ENCODE measurements around the gene WDR86. TPM values are rescaled to one million over a fixed set of nuclear protein-coding genes. Genes with fewer than 3 reads are reported as not detected.

Gene WDR86
- total RNA-seq, 1 donor: 3.9 TPM

- Histone ChIP-seq H3K27me3 (ENCODE audit: insufficient read depth, low read length) (no peaks in the 10 kb centered on the region), H3K9me3 (ENCODE audit: low read depth, low read length) (no peaks in the 10 kb centered on the region), H3K4me3 (ENCODE audit: low read length) (no peak overlapping the region), H3K4me1 (ENCODE audit: insufficient read depth, low read length) (no peaks in the 10 kb centered on the region)
Measured at GRCh38 chr7:151395036-151395367, 14.8 kb downstream of the WDR86 start.

DNA sequence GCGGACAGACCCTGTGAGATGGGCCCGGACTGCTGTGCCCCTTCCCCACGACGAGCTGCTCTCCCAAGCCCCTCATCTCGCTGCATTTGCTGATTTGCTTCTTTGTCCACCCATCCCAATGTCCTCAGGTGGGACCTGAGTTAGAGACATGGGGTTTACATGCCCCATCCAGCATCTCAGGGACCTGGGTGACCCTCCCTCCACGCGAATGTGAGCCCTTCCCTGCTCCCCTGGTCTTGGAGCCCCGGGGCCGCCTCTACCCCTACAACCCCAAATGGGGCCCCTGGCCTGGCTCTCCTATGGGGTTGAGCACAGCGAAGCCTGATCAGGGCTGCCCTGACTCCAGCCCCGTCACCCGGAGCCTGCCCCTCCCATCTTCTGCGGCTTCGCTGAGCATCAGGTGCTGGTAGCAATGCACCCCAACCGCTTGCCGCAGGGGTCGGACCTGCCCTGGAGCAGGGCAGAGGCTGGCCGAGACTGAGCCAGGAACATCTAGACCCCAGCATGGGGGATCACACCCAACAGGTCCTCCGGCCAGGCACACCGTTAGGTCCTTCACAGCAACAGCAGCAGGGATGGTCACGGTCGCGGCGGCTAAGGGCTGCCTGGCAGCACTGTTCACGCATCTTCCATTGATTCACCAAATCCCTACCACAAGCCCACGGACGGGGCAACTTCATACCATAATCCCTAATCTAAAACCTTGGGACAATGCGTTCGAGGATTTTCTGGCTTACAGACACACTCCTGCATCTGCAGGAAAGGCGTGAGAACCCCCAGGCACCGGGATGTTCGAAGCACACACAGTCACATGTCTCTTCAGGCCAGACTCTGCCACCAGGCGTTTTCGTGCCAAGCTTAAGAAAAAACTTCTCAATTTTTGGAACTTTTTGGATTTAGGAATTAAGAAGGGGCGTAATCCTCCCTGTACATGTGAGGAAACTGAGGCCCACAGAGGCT is 15.5 kb downstream of the WDR86 start:
- Histone ChIP-seq H3K9me3 (ENCODE audit: low read depth, low read length) (no peaks in the 10 kb centered on the region), H3K4me1 (ENCODE audit: insufficient read depth, low read length) (no peaks in the 10 kb centered on the region), H3K4me3 (ENCODE audit: low read length) (no peak overlapping the region), H3K27me3 (ENCODE audit: insufficient read depth, low read length) (no peaks in the 10 kb centered on the region)

DNA sequence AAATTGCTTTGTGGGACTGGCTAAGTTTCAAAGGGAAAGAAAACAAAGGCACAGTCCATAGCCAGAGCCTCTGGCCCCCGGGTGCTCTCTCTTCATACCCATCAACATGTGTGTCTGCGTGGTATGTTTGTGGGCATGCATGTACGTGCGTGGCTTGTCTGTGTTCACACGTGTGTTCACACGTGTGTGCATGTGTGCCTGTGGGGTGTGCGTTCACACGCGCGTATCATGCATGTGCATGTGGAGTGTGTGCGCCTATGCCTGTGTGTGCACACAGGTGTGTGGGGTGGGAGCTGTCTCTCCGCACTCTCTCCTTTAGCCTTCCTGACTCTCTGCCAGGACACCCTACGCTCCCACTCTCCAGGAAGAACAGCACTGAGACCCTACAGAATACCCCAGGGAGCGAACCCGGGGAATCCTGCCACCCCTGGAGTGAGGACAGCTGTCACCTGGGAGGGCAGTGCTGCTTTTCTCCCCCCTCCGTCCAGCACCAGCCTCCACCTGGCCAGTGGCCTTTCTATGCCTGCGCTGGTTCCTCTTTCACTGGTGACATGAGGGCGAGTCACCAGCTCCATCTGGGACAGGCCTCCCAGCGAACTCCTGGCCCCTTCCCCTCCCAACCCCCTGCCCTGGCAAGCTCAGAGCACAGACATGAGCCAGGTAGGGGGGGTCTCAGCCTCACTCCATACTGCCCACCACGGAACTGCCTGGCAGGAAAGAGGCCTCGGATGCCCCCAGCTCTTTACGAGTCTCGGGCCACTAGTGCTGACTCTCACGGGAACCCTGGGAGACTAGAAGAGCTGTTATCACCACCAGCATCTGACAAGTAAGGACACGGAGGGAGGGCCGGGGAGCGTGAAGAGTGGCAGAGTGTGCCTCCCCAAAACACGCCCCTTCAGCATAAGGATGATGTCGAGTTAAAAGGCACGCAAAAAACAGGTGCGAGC is 16.5 kb downstream of the WDR86 start:
- Histone ChIP-seq H3K9me3 (ENCODE audit: low read depth, low read length) (no peaks in the 10 kb centered on the region), H3K27me3 (ENCODE audit: insufficient read depth, low read length) (no peaks in the 10 kb centered on the region), H3K4me3 (ENCODE audit: low read length) (no peak overlapping the region), H3K4me1 (ENCODE audit: insufficient read depth, low read length) (no peaks in the 10 kb centered on the region)

DNA sequence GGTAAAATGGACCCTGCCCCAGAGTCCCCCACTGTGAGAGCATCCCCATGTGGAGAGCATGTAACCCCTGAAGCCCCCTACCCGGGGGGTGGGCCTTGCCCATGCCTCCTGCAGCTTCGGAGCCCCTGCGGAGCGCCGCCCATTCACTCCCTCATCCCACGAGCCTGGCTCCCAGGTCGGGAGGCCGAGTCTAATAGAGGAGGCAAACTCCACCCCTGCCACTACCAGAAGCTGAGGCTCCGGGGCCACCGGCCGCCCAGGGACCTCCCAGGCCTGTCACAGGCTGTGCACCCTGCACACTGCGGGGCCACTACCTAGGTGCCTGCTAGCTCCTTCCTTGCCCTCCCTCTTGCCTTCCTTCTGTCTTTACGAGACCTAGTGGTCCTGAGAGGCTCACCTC is 17.4 kb downstream of the WDR86 start:
- Histone ChIP-seq H3K4me1 (ENCODE audit: insufficient read depth, low read length) (no peaks in the 10 kb centered on the region), H3K27me3 (ENCODE audit: insufficient read depth, low read length) (no peaks in the 10 kb centered on the region), H3K4me3 (ENCODE audit: low read length) (no peak overlapping the region), H3K9me3 (ENCODE audit: low read depth, low read length) (no peaks in the 10 kb centered on the region)

DNA sequence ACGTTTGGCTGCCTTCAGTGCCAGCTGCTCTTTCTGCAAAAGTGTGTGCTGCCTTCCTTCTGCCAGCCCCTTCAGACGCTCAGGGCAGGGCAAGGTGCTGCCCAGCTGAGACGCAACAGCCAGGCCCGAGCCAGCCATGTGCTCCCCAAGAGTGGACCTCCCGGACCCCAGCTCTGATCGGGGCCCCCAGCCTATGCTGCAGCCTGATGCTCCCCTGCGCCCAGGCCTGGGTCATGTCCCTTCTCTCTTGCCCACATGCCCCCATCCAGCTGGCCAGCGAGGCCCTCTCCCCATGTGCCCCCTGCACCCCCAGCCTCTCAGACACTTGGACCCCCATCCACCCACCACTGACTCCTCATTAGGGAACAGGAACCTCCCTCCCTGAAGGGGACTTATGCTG is 17.8 kb downstream of the WDR86 start:
- H3K27me3 ChIP-seq (ENCODE audit: insufficient read depth, low read length): no peaks in the 10 kb centered on the region
- H3K4me1 ChIP-seq (ENCODE audit: insufficient read depth, low read length): no peaks in the 10 kb centered on the region
- no peak overlapping the region for H3K4me3 ChIP-seq (ENCODE audit: low read length)
- no peaks in the 10 kb centered on the region for H3K9me3 ChIP-seq (ENCODE audit: low read depth, low read length)

DNA sequence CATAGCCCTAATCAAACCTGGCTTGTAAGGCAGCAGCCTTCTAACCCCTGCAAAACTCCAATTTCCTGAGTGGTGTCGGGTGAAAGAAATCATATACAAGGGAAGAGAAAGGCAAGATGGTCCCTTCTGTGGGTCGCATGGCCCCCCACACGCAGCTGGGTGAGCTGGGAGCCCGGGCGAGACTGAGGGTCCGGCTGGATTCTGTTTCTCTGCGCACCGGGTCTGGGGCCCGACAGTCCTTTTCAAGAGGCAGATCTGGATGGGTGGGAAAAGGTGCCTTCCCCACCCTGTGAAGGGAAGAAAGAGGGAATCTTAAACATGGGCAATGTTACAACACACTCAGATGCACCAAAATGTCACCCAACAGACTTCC is 18.5 kb downstream of the WDR86 start:
- Histone ChIP-seq H3K27me3 (ENCODE audit: insufficient read depth, low read length) (no peaks in the 10 kb centered on the region), H3K4me3 (ENCODE audit: low read length) (no peak overlapping the region)

DNA sequence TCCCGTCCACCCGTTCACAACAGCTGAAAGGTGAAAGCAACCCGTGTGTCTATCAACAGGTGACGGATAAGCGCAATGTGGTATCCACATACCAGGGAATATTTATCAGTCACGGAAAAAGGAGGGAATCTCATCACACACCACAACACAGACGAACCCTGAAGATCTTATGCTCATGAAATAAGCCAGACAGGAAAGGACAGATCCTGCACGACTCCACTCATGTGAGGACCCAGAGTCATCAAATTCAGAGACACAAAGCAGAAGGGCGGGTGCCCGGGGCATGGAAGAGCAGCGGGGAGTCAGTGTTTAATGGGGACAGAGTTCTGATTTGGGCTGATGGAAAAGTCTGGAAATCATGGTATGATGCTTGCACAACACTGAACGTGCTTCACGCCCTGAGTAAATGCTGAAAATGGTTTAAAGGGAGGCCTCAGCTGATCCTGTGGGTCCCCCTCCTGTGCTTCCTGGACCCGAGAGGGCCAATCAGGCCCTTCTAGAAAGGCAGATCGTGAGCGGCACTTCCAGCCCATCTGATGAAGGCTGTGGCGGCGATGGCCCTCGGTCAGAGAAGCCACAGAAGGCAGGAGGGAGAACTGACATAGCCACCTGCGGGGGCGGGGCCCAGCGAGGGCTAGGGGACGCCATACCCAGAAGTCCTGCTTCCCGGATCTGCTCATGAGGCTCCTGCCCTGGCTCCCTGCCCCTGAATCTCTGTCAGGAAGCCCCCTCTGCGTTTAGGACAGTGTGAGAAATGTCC is 19.1 kb downstream of the WDR86 start:
- Histone ChIP-seq H3K4me1 (ENCODE audit: insufficient read depth, low read length) (no peaks in the 10 kb centered on the region), H3K4me3 (ENCODE audit: low read length) (no peak overlapping the region), H3K9me3 (ENCODE audit: low read depth, low read length) (no peaks in the 10 kb centered on the region), H3K27me3 (ENCODE audit: insufficient read depth, low read length) (no peaks in the 10 kb centered on the region)

More for the DNA sequence above, 18.5 kb downstream of the WDR86 start:
- Histone ChIP-seq H3K9me3 (ENCODE audit: low read depth, low read length) (no peaks in the 10 kb centered on the region), H3K4me1 (ENCODE audit: insufficient read depth, low read length) (no peaks in the 10 kb centered on the region)

- Histone ChIP-seq H3K27me3 (ENCODE audit: insufficient read depth, low read length) (no peaks in the 10 kb centered on the region), H3K4me1 (ENCODE audit: insufficient read depth, low read length) (no peaks in the 10 kb centered on the region), H3K4me3 (ENCODE audit: low read length) (no peak overlapping the region), H3K9me3 (ENCODE audit: low read depth, low read length) (no peaks in the 10 kb centered on the region)
Measured at GRCh38 chr7:151389768-151390597, 19.9 kb downstream of the WDR86 start.

DNA sequence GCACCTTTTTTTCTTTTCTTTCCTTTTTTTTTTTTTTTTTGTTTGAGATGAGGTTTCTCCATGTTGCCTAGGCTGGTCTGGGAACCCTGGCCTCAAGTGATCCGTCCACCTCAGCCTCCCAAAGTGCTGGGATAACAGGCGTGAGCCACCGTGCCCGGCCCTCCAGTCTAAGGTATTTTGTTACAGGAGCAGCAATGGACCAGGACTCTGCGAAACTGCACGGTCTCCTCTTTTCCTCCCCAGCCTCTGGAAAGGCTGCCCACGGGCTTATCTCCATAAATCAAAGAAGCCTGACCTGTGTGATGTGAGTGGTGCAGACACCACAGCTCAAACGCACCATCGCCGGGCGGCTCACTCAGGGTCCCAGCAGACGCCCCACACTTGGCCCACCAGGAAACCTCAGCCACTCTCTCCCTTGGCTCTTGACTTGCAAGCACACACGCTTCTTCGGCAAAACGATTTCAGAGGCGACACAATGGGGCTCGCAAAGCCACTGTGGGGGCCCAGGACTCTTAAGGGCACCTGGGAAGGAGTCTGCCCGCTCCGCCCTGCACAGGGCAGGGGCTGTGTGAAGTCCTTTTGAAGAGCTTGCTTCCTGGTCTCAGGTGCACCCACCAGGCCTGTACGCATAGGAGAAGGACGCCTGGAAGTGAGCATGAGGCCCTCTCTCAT is 20.6 kb downstream of the WDR86 start:
- H3K4me1 ChIP-seq (ENCODE audit: insufficient read depth, low read length): no peaks in the 10 kb centered on the region
- no peaks in the 10 kb centered on the region for H3K9me3 ChIP-seq (ENCODE audit: low read depth, low read length)
- no peak overlapping the region for H3K4me3 ChIP-seq (ENCODE audit: low read length)
- no peaks in the 10 kb centered on the region for H3K27me3 ChIP-seq (ENCODE audit: insufficient read depth, low read length)

DNA sequence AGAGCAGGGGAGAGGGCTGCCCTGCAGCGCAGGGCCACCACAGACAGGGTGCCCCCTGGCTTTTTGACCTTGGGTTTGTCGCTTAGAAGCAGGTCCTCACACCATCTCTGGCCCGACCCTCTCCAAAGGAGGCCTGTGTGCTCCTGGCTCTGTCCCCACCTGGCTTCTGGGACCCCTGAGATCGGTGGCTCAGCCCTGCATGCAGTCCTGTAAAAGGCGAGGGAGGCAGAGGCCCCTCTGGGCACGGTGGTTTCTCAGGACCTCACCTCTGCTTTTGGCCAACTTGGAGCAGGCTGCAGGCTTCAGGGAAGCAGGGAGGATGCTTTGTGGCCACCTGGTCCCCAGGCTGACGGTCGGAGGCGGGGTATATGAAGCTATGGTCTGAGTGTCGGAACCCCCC is 21.4 kb downstream of the WDR86 start:
- no peaks in the 10 kb centered on the region for H3K4me1 ChIP-seq (ENCODE audit: insufficient read depth, low read length)
- H3K27me3 ChIP-seq (ENCODE audit: insufficient read depth, low read length): no peaks in the 10 kb centered on the region
- no peaks in the 10 kb centered on the region for H3K9me3 ChIP-seq (ENCODE audit: low read depth, low read length)
- no peak overlapping the region for H3K4me3 ChIP-seq (ENCODE audit: low read length)

- Histone ChIP-seq H3K9me3 (ENCODE audit: low read depth, low read length) (no peaks in the 10 kb centered on the region), H3K4me3 (ENCODE audit: low read length) (no peak overlapping the region), H3K4me1 (ENCODE audit: insufficient read depth, low read length) (no peaks in the 10 kb centered on the region), H3K27me3 (ENCODE audit: insufficient read depth, low read length) (no peaks in the 10 kb centered on the region)
Measured at GRCh38 chr7:151388007-151388297, 21.9 kb downstream of the WDR86 start.

- H3K4me1 ChIP-seq (ENCODE audit: insufficient read depth, low read length): peaks cover 2% of the 10 kb centered on the region
- peaks cover 5% of the 10 kb centered on the region for H3K27me3 ChIP-seq (ENCODE audit: insufficient read depth, low read length)
- no peaks in the 10 kb centered on the region for H3K9me3 ChIP-seq (ENCODE audit: low read depth, low read length)
- H3K4me3 ChIP-seq (ENCODE audit: low read length): no peak overlapping the region
Measured at GRCh38 chr7:151387161-151388006, 22.5 kb downstream of the WDR86 start.

Data from mononuclear cell (primary cell).